ENCODE data around the gene WWTR1. TPM values are rescaled to one million over a fixed set of nuclear protein-coding genes. Genes with fewer than 3 reads are reported as not detected.

The WWTR1 gene
- total RNA-seq, 1 experiment from 2014 or later = 24.4 TPM

- TF ChIP-seq CTCF (conservative IDR thresholded peaks at IDR 0.05) = no peak
- H3K4me3 Mint-ChIP-seq = no peak overlapping the region
- no peak overlapping the region for H3K4ac ChIP-seq (ENCODE audit: low read depth, low read length)
- peaks cover 8% of the 10 kb centered on the region; the same call in 1 of the 2 replicates for H3K4me1 ChIP-seq (ENCODE audit: insufficient read depth, low read length)
- no peak overlapping the region for H2AK5ac ChIP-seq (ENCODE audit: insufficient read length, low read length)
- H3K18ac ChIP-seq (ENCODE audit: insufficient read length, low read depth, low read length) = no peak overlapping the region
- H3K23ac ChIP-seq (ENCODE audit: insufficient read length, low read depth, low read length) = no peak overlapping the region
- H3K4me2 ChIP-seq (ENCODE audit: insufficient read depth, insufficient read length, low read length) = no peak overlapping the region
- peaks cover 37 to 47% of the 10 kb centered on the region in 2 experiments for H3K4me1 Mint-ChIP-seq
- H3K27ac Mint-ChIP-seq = peak overlapping the region in 1 of 3 experiments; percentile 63; a peak in 1 of 7 replicates
- no peaks in the 10 kb centered on the region; a peak in 1 of 7 replicates for H3K36me3 Mint-ChIP-seq (ENCODE audit: insufficient read depth in 1 of 3, low read depth in 3 of 3)
- no peaks in the 10 kb centered on the region for H3K9me3 Mint-ChIP-seq
- no peaks in the 10 kb centered on the region for H3K79me1 ChIP-seq (ENCODE audit: insufficient read depth, low read depth, low read length, poor library complexity, severe bottlenecking)
- no peak overlapping the region for H4K91ac ChIP-seq (ENCODE audit: insufficient read length, low read depth, low read length)
- H3K79me2 ChIP-seq (ENCODE audit: insufficient read depth, low read length) = no peaks in the 10 kb centered on the region; the same call in 1 of the 2 replicates
- no peaks in the 10 kb centered on the region for H3K27me3 ChIP-seq (ENCODE audit: insufficient read depth, low read length)
- no peak overlapping the region for H2BK120ac ChIP-seq (ENCODE audit: low read depth, low read length, poor library complexity, severe bottlenecking)
- no peak overlapping the region for H2AFZ ChIP-seq (ENCODE audit: low read length)
- no peak overlapping the region for H2BK5ac ChIP-seq (ENCODE audit: insufficient read length, low read length)
- no peaks in the 10 kb centered on the region for H3K9me3 ChIP-seq (ENCODE audit: control insufficient read depth, low read depth, low read length)
- H3K56ac ChIP-seq (ENCODE audit: insufficient read length, low read depth, low read length) = no peak overlapping the region
- no peak overlapping the region for H4K5ac ChIP-seq (ENCODE audit: insufficient read length, low read depth, low read length)
- no peak overlapping the region for H4K8ac ChIP-seq (replicated peaks; ENCODE audit: insufficient read length, low read depth, low read length)
- no peak overlapping the region for H2BK20ac ChIP-seq (ENCODE audit: low read depth, low read length, poor library complexity, severe bottlenecking)
- H3K23me2 ChIP-seq (ENCODE audit: insufficient read length, low read depth, low read length, poor library complexity, severe bottlenecking) = no peaks in the 10 kb centered on the region
- DNase-seq = no peak
- H2BK15ac ChIP-seq (ENCODE audit: low read depth, low read length) = no peak overlapping the region
- no peak overlapping the region for H2BK12ac ChIP-seq (ENCODE audit: insufficient read length, low read depth, low read length)
- no peak overlapping the region for H3T11ph ChIP-seq (ENCODE audit: low read length)
- H3K27ac ChIP-seq (ENCODE audit: insufficient read length, low read depth, low read length) = no peak overlapping the region
- no peaks in the 10 kb centered on the region for H4K20me1 ChIP-seq (ENCODE audit: control insufficient read depth, insufficient read depth, insufficient read length)
- H3K14ac ChIP-seq (ENCODE audit: insufficient read depth, low read length) = no peak overlapping the region
- H3K9ac ChIP-seq (ENCODE audit: extremely low read depth, insufficient read length, low read length) = no peak overlapping the region
- WGBS (ENCODE audit: extremely low coverage, insufficient read length, low lambda C conversion rate) = no CpG with 5 or more reads among the region's 15 CpGs
- H3K27me3 Mint-ChIP-seq (ENCODE audit: low read depth) = no peaks in the 10 kb centered on the region
Observed at GRCh38 chr3:149618151-149619123, 39.4 kb downstream of the WWTR1 start.
